ENCODE results near the gene SLC7A1. TPM values are rescaled to one million over a fixed set of nuclear protein-coding genes. Genes with fewer than 3 reads are reported as not detected.
"Not testable (repeated sequence)": the region's sequence is repeated elsewhere in the genome, so short reads cannot be mapped to it uniquely, and the experiment has no call there.

Gene SLC7A1
- 10 to 100 TPM in 2 of 3 donors, 1 to 10 TPM in 1; 8.7 to 12.6 (median 10.2) TPM for total RNA-seq
- 4.5 TPM for total RNA-seq (2013)

GRCh38 chr13:29595380-29596063, at the start of gene SLC7A1:
Gene SLC7A1 (minus strand): TSS chr13:29595688. CDS start chr13:29536188, 59,500 bp downstream.
- H3K4me3 ChIP-seq (ENCODE audit: low read length), result peak within 1 kb of the TSS; percentile 49
- H3K27me3 ChIP-seq (ENCODE audit: control insufficient read depth, insufficient read depth, low read length), result no peaks in the 10 kb centered on the region
- H3K9me3 ChIP-seq (ENCODE audit: control insufficient read depth, insufficient read depth, low read length), result no peaks in the 10 kb centered on the region
- Mint-ChIP-seq H3K4me1 (peaks cover 27 to 28% of the 10 kb centered on the region in 2 donors), H3K27me3 (ENCODE audit: low read depth in 2 of 2) (no peaks in the 10 kb centered on the region), H3K9me3 (no peaks in the 10 kb centered on the region), H3K27ac (peak within 1 kb of the TSS; percentile 78 to 85), H3K4me3 (peak within 1 kb of the TSS; percentile 89), H3K36me3 (no peaks in the 10 kb centered on the region)
- H3K4me1 ChIP-seq (ENCODE audit: control insufficient read depth, insufficient read depth, low read length), result peaks cover 13% of the 10 kb centered on the region
- ATAC-seq (peak; percentile 82 to 94 (median 88)), DNase-seq (peak; percentile 86 to 93)
- WGBS (ENCODE audit: insufficient coverage), result under 1% methylated on average over 98 of the region's 98 CpGs
- H3K27ac ChIP-seq (ENCODE audit: low read length), result peak within 1 kb of the TSS; percentile 46
- intact Hi-C loops (cut with micrococcal nuclease), result loop anchor here (2.0 to 10.0 kb wide), 2 partner anchors 253 to 519 kb away; no protein-coding TSS in a partner anchor
- TF ChIP-seq CTCF (IDR thresholded peaks at IDR 0.05), result no peak
- H3K36me3 ChIP-seq (ENCODE audit: control insufficient read depth, insufficient read depth, low read length), result no peaks in the 10 kb centered on the region

GRCh38 chr13:29640665-29641064, 45.2 kb upstream of the SLC7A1 start:
- no peak for ATAC-seq
- Mint-ChIP-seq H3K4me3 (no peak overlapping the region), H3K4me1 (no peaks in the 10 kb centered on the region), H3K9me3 (no peaks in the 10 kb centered on the region), H3K36me3 (no peaks in the 10 kb centered on the region), H3K27me3 (ENCODE audit: low read depth in 2 of 2) (peaks cover 11 to 30% of the 10 kb centered on the region in 2 donors), H3K27ac (no peak overlapping the region)
- 74% methylated on average over 4 of the region's 4 CpGs for WGBS (ENCODE audit: insufficient coverage)
- H3K27me3 ChIP-seq (ENCODE audit: control insufficient read depth, insufficient read depth, low read length), result peaks cover 6% of the 10 kb centered on the region
- H3K36me3 ChIP-seq (ENCODE audit: control insufficient read depth, insufficient read depth, low read length), result no peaks in the 10 kb centered on the region
- H3K9me3 ChIP-seq (ENCODE audit: control insufficient read depth, insufficient read depth, low read length), result no peaks in the 10 kb centered on the region
- H3K4me3 ChIP-seq (ENCODE audit: low read length), result no peak overlapping the region
- intact Hi-C loops (cut with micrococcal nuclease), result no loop called here
- DNase-seq, result no peak
- no peaks in the 10 kb centered on the region for H3K4me1 ChIP-seq (ENCODE audit: control insufficient read depth, insufficient read depth, low read length)
- TF ChIP-seq CTCF (IDR thresholded peaks at IDR 0.05), result no peak
- no peak overlapping the region for H3K27ac ChIP-seq (ENCODE audit: low read length)

- 90% methylated on average over 4 of the region's 4 CpGs for WGBS (ENCODE audit: insufficient coverage)
- H3K27ac ChIP-seq (ENCODE audit: low read length); DNase-seq; H3K4me1 Mint-ChIP-seq; H3K27ac Mint-ChIP-seq; H3K4me1 ChIP-seq (ENCODE audit: control insufficient read depth, insufficient read depth, low read length); H3K4me3 Mint-ChIP-seq; H3K27me3 ChIP-seq (ENCODE audit: control insufficient read depth, insufficient read depth, low read length); H3K36me3 ChIP-seq (ENCODE audit: control insufficient read depth, insufficient read depth, low read length); ATAC-seq; H3K4me3 ChIP-seq (ENCODE audit: low read length); intact Hi-C loops (cut with micrococcal nuclease); H3K9me3 ChIP-seq (ENCODE audit: control insufficient read depth, insufficient read depth, low read length); H3K36me3 Mint-ChIP-seq; H3K9me3 Mint-ChIP-seq: not testable (repeated sequence)
- peaks cover 33 to 56% of the 10 kb centered on the region in 2 donors for H3K27me3 Mint-ChIP-seq (ENCODE audit: low read depth in 2 of 2)
Observed at GRCh38 chr13:29636831-29637230, 41.3 kb upstream of the SLC7A1 start.

GRCh38 chr13:29624997-29625396, 29.5 kb upstream of the SLC7A1 start:
- H3K36me3 Mint-ChIP-seq, result no peaks in the 10 kb centered on the region
- 86% methylated on average over 5 of the region's 5 CpGs for WGBS (ENCODE audit: insufficient coverage)
- H3K4me3 Mint-ChIP-seq, result no peak overlapping the region
- ATAC-seq (no peak), DNase-seq (no peak)
- H3K27ac Mint-ChIP-seq, result no peak overlapping the region
- H3K27me3 Mint-ChIP-seq (ENCODE audit: low read depth in 2 of 2), result peaks cover 38 to 54% of the 10 kb centered on the region in 2 donors
- intact Hi-C loops (cut with micrococcal nuclease), result no loop called here
- no peak overlapping the region for H3K4me3 ChIP-seq (ENCODE audit: low read length)
- no peak overlapping the region for H3K27ac ChIP-seq (ENCODE audit: low read length)
- H3K9me3 Mint-ChIP-seq, result no peaks in the 10 kb centered on the region
- H3K9me3 ChIP-seq (ENCODE audit: control insufficient read depth, insufficient read depth, low read length), result peaks cover 4% of the 10 kb centered on the region
- H3K36me3 ChIP-seq (ENCODE audit: control insufficient read depth, insufficient read depth, low read length), result no peaks in the 10 kb centered on the region
- peaks cover 4% of the 10 kb centered on the region for H3K27me3 ChIP-seq (ENCODE audit: control insufficient read depth, insufficient read depth, low read length)
- no peaks in the 10 kb centered on the region for H3K4me1 Mint-ChIP-seq
- no peaks in the 10 kb centered on the region for H3K4me1 ChIP-seq (ENCODE audit: control insufficient read depth, insufficient read depth, low read length)
- no peak for TF ChIP-seq CTCF (IDR thresholded peaks at IDR 0.05)
